GM20000 (cell line): ENCODE data around the gene COASY.

ENCODE experiments used
- DNase-seq: peaks from one replicate; pipeline ENCODE4 v3.0.0; 2012; ENCODE audit warnings: low spot score
- CTCF ChIP-seq: IDR thresholded peaks from 2 replicates; pipeline ENCODE4 v1.5.1; 2012; ENCODE audit warnings: mild to moderate bottlenecking, control low read depth; ENCODE audit errors: extremely low read depth, missing control alignments

The COASY gene

GRCh38 chr17:42565523-42566214 is 3.7 kb downstream of the COASY start:
- TF ChIP-seq CTCF = no peak
- no peak for DNase-seq

- no peak for DNase-seq
- TF ChIP-seq CTCF = no peak
These were observed 4.4 kb downstream of the COASY start for GRCh38 chr17:42566215-42566882.

- peak; percentile 100 for DNase-seq
- no peak for TF ChIP-seq CTCF
These were observed 5.1 kb downstream of the COASY start, which contains the start of gene MLX for GRCh38 chr17:42566883-42567573. Gene MLX, plus strand, starts transcription at chr17:42567100. Its CDS starts 25 bp downstream, at chr17:42567125.

- DNase-seq = no peak
These were observed 6.6 kb downstream of the COASY start for GRCh38 chr17:42568341-42569111.

GRCh38 chr17:42571435-42572225 is 9.7 kb downstream of the COASY start:
- no peak for TF ChIP-seq CTCF

More at GRCh38 chr17:42568341-42569111, 6.6 kb downstream of the COASY start:
- no peak for TF ChIP-seq CTCF

GRCh38 chr17:42573095-42573494 is 11.1 kb downstream of the COASY start:
- DNase-seq = no peak
- TF ChIP-seq CTCF = no peak

More at GRCh38 chr17:42571435-42572225, 9.7 kb downstream of the COASY start:
- no peak for DNase-seq
